Glomerular visceral epithelial cell (primary cell): ENCODE results near the gene TMEM185B.

Experiments
- DNase-seq: peaks from one replicate; pipeline ENCODE4 v3.0.0-alpha.2; 2016; ENCODE audit errors: extremely low spot score

Gene TMEM185B

DNA sequence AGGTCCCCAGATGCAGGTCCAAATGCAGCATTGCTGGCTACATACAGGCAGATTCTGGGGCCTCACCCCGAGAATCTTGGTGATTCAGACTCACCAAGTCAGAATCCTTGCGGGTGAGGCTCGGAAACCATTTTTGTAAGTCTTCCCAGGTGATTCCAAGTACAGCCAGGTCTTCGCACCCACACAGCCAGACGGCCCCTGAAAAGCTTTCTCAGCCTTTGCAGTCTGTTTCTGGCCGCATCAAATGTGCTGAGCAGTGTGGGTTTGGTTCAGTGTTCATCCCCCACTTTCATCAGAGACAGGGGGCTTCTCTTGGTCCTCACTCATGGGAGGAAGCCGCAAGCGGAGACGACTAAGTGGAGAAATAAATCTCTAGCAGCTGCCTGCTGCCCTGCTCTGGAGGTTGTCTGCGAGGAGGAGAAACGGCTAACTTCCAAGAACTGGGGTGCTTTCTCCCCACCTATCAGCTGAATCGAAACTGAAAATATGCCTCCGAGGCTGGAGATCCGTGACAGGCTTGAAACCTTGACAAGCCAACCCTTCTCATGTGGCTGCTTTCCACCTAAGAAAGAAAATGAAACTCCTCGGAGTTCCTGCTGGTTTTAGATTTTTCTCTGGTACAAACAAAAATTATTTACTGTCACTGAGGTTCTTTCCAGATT, 8.9 kb upstream of the TMEM185B start:
- DNase-seq, result peak; percentile 46

DNA sequence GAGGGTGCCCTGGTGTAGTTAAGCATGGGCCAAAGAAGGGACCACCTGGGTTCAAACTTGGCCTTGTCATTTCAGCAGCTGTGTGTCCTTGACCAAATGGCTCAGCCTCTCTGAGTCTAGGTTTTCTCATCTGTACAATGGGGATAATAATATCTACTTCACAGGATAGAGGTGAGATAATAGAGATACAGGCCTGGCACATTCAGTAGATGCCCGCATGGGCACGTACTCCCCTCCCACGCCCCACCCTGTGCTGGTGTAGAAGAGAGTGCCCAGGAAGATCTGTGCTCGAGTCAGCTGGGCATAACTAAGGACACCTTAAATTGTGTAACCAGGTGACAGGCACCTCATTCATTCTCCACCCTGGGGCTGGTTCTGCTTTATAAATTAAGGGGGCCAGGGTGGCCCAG, 8.4 kb upstream of the TMEM185B start:
- DNase-seq, result no peak

DNA sequence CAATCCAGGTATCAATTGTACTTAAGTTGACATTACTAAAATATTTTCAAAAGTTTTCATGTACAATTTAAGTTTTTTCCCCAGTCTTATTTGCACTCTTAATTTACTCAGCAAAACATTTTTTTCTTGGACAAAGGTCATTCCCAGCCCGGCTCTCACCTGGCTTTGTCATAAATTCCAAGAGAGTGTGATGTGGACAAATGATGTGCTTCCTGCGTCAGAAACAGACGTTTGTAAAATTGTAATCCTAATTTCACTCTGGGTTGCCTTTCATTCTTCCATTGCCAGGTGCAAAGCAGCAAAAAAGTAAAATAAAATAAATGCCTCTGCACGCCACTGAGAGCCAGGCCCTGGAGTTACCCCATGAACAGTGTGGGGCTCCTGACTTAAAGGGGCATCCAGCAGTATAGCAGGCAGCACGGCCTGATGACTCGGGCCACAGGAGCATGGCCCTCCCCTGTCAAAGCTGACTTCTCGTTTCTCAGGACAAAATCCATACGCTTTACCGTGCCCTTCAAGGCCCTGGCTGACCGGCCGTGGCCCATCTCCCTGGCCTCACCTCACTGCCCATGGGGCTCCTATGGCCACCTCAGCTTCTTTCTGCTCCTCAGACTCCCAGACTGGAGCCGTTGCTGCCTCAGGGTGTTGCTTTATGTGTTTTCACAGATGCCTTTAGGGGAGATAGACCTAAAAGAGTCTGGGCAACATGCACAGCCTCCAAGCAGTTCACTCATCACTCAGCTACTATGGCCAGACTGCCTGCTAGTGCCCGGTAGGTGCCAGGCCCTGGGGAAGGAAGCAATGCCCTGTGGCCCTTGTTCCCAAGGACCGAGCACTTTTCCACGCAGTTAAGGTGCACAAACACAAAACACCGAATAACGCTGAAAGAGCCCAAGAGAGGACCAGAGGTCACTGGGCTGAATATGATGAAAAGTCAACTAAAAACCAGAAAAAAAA, 7.6 kb upstream of the TMEM185B start:
- DNase-seq, result no peak

DNA sequence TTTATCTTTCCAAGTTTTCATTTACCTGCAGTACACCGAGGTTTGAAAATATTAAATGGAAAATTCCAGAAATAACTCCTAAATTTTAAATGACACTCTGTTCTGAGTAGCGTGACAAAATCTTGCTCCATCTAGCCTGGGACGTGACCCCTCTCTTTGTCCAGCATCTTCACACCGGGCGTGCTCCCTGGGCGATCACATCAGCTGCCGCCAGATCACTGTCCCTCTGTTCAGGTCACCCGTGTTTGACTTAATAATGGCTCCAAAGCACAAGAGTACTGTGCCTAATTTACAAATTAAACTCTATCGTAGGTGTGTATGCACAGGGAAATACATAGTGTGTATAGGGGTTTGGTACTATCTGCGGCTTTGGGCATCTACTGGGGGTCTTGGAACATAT, 6.1 kb upstream of the TMEM185B start:
- DNase-seq, result no peak

DNA sequence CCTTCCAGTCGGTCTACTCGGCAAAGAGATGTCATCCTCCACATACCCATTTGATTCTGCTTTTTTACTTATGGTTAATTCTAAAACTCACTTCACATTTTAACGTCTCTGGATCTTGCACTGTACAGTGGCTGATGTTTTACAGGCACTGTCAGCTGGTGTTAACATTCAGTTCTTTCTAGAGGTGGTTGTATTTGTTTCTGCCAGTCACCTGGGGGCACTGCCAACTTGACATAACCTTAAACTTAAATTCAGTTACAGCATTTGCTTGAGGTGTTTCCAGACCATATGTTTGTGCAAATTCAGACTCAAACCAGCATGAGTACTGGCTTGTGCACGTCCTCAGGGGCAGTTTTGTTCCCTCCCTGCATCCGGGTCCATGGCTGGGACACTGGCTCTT, 5.3 kb upstream of the TMEM185B start:
- DNase-seq, result peak; percentile 29

DNA sequence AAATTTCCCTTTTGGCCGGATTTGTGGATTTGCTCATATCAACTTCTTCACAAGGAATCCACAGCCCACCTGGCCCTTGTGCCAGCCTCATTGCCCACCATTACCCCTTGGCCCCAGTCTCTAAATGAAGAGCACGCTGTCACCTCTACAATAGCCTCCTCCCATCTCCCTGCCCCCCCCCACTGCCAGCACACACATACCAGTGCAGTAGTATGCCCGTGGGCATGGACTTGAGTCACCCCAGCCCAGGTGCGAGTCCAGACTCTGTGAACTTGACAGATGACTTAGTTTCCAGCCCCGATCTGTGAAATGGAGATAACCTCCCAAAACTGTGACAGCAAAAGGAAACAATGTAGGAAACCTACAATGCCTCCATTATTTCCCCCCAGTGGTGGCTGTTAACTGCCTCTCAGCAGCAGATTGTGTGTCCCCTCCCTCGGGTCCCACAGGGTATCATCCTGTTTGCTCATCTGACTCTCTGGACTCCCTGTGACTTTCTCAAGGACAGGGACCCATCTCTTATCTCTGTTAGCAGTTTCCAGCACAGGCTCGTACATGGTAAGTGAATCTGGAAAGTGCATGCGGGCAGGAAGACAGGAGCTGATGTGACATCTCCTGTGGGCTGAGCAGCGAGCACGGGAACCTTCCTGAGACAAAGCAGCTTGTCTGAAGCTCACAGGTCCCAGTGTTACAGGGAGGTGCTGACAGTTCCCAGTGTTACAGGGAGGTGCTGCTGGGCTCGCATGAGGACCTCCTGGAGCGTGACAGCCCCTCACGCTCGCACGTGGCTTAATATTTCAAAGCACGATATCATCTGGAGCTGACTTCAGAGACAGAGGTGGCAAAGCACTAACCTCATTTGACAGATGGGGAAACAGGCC, 4.2 kb upstream of the TMEM185B start:
- no peak for DNase-seq

DNA sequence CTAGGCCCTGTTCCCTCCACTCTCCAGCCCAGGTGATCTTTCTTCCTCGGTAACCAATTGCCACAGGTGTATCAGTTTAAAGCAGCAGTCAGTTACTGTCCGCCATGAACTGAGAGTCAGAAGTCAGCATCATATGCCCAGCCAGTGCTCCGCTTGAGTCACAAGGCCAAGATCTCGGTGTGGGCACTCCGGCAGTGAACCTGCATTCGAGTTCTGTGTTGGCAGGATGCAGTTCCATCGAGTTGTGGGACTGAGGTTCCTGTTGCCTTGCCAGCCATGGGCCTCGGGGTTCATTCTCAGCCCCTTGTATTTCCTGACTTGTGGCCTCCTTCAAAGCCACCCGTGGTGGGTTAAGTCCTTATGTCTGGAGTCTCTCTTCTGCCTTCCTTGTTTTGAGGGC, 3.1 kb upstream of the TMEM185B start:
- DNase-seq, result no peak

DNA sequence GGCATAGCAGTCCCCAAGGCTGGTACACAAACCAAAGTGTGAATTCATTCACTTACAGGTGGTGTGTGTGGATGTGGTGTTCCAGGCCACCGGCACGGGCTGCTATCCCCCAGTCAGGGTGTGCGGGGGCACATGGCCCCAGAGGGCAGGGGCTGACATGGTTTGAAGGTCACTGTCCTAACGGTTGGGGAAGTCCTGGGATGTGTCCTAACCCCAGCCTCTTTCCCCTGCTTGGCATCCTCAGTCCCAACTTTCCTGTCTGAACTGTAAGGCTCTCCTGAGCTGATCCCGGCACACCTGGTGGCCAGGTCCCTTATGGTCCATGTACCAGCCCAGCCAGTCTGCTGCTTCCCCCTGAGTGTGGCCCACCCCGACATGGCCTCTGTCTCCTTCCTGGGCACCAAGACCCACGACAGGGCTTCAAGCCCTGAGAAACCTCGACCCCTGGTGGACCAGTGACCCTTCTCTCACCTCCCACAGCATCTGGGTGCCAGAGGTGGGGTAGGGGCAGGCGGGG, 2.4 kb upstream of the TMEM185B start:
- no peak for DNase-seq

DNA sequence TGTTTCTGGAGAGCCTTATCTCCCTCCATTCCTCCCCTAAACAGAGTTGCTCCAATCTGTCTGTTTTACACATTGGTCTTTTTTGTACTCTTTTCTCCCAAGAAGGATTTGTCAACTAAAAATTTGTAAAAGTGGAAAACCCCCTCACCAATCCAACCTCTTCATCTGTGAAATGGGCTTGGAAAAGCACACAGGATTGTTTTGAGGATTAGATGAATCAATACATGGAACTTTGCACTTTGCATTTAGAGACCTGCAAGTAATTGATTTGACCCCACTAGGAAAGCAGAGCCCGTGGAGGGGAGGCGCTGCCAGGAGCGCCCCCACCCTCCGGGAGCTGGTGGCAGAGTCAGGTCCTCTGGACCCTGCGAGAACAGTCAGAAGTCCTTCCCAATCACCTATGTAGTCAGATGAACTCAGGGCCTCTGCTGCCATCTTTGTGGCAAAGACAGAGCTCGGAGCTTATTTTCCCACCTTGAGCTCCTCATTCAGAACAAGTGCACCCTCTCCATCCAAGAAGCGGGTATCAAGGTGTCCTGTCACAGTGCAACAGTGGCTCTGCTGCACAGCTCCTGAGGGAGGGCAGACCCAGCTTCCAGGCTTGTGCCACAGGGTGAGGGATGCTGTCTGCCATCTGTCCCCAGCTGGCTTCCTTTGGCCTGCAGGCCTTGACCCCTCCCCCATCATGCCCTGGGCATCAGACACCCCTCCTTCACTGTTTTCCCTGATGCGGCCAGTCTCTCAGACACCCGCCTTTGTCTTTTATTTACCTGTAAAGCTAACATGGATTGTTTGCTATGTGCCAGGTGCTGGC, 1.7 kb upstream of the TMEM185B start:
- DNase-seq, result no peak

DNA sequence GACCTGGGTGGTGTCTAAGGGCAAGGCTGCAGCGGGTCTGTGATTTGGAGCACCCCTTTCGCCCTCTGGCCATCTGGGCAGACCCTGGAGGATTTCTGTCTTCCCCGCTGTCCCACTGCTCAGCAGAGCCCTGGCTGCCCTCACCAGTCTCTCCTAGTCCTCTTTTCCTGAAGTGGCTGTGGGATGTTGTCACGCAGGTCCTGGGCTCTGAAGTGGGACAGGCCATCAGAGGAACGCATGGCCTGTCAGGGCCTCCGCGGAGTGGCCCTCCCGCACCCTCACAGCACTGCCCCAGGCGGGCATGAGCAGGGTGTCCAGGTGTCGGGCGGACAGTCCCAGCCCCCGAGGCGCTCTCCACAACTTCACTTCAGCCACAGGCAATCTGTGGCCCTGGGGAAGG, 1.1 kb upstream of the TMEM185B start:
- DNase-seq, result no peak

DNA sequence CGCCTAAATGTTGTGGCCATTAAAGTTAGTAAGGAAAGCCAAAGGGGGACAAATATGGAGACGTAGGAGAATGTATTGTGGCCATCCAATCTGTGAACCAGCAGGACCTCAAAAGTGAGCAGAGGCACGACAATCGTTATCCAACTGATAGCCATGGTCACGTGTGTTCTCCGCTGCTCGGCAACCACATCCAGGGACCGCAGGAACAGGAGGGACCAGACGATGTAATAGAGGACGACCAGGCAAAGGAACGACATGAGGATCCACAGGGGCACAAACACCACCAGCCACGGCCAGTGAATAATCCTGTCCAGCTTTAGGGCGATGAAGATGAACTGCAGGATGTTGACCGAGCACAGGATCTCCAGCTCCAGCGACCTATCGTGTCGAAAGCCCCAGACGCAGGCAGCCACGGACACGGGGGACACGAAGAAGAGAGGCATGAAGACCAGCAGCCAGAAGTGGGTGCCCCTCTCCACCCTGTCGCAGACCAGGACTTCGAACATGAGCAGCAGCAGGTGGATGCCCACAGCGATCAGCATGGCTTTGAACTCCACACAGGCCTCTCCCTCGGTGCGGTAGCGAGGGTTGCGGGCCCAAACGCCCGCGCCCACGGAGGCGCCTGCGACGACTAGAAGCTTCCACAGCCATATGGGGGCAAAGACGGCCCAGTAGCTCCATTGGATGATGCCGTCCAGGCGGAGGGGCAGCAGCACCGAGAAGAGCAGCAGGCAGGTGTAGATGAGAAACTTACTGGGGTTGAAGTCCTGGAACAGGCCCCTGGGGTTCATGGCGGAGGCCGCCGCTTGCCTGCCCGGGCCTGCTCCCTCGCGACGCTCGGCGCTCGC, 790 bp downstream of the TMEM185B start:
- DNase-seq, result no peak

DNA sequence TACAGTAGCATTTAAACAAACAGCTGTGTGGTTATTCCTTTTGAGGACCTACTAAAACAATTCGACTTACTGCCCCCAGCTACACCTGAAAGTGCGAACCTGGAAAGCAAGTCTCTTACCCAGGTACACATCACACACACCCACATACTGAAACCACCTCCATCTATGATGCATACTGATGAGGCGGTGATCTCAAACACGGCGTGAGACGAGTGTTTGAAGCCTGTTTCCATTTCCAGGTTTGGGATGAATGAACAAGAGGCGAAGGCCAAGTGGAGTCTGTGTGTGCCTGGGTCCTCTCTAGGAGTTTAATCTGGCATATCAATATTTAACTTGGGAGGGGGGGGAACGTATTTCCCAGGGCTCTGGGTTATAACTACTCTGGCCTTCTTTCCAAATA, 1.6 kb downstream of the TMEM185B start:
- no peak for DNase-seq

DNA sequence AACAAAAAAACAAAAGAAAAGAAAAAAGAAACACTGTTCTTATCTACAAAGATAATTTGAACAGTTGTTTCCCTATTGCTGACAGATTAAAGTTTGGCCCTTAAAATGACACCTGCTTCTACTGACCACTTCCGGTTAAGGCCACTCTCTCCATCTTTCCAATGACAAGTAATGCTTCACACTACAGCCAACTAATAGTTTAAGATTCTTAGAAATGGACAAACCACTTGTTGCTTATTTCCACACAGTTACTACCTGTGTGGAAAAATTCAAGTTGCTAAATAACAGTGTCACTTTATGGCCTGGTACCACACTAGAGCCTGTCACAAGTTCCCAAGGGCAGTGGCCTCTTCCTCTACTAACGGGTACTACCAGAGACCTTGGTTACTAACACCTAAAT, 2.4 kb downstream of the TMEM185B start:
- no peak for DNase-seq

DNA sequence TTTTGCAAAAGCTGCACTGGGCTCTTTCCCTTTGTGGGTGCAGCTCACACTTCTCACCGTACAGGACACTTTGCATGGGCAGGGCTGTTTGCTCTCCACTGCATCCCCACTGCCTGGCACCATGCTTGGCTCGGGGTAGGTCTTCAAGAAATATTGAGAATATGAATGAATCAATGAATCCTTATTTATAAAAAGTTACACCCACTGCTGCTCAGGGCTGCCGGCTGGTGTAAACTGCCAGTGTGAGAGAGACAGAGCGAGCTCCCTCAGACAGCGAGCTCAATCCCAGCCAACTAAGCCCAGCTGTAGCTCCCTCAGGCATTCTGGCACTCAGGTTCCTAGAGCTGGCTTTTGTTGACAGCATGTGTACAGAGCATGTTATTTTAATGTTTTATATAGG, 3.4 kb downstream of the TMEM185B start:
- DNase-seq, result no peak

DNA sequence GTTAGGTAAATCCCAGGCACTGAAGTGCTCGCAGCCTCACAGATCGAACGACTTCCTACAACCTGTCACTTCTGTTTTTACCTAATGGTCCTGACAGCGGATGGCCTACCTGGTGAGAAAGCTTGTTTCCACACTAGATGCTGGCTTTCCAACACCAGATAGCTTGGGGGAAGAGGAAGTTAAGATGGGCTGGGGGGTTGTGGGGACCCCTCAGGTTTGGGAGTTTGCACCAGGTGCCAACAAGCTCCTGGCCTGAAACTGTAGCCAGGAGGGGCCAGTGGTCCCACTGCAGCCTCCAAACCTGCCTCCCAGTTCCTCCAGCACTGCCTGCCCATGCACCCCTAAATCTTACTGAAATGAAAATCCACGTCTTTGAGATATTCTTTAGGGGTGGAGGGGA, 3.9 kb downstream of the TMEM185B start:
- DNase-seq, result no peak

DNA sequence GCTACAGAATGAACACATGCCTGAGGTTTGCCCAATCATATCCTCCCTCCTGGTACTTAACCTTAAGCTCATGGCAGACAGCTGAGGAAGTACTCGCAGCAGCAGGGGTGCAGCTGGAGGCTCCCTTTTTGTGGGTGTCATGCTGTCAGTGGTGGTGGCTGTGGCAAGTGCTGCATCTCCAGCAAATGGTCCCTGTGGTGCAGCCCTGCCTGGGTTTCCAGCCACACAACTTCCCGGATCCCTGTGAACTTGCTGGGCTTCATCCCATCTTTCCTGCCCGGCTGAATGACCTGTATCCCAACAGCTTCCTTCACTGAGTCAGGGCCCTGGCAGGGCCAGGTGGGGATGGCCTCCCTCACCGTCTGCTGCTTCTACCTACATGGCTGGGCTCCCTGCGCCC, 5.0 kb downstream of the TMEM185B start:
- no peak for DNase-seq

DNA sequence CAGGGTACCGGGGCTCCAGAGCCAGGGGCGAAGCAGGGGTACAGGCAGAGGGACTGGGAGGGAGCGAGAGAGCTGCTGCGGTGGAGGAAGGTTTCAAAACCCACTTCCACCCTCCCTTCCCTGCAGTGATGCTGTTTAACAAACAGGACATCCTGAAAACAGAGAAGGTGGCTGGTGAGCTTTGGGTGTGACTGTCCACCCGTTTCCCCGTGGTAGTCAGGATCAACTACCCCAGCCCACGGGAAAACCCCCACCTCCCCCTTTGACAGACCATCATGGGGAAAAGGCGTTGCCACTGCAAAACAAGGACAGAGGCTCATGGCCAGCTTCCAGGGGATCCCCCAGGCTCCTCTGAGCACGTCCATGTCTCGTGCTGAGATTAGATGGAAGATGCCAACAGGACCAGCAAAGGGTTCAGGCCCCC, 12.9 kb downstream of the TMEM185B start:
- no peak for DNase-seq

DNA sequence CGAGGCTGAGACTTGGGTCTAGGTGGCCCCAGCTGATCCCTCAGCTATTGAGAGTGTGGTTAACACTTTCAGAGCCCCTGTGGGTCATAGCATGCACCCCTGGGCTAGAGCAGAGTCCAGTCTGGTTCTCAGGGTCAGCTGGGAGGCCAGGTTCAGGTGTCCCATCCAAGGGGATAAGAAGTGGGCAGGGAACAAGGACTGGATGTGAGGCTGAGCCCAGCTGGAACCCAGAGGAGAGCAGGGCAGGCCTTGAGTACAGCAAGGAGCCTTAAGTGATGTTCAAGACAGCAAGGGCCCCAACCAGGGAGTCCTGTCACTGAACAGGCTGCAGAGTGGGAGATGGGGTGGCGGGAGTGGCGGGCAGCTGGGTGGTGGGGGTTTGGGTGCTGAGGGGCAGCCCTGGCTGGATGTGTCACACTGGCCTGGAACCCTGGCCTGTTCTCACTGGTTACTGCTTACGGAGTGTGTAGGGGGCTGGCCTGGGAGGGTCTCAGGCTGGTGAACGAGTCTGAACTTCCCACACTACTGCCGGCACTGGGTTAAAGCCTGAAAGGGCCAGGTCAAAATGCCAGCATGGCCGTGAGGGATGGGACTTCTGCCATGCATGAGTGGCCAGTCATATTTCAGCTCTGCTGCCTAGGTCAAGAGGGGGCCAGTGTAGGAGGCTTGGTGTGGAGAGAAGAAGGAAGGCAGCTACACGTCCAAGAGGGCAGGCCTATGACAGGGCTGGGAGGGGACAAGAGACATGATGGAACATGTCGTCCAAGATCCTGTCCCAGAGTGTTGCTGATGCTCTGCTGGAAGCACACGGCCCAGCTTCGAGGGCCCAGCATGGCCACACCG, 13.6 kb downstream of the TMEM185B start:
- no peak for DNase-seq
